Ishikawa (cell line): Measurements from ENCODE around the gene CNTNAP2.

ENCODE experiments used
- CEBPB ChIP-seq: IDR thresholded peaks from 2 replicates; pipeline ENCODE4 v1.6.1; 2012
- CREB1 ChIP-seq: IDR thresholded peaks from 2 replicates; pipeline ENCODE4 v1.6.1; 2012; ENCODE audit warnings: low read depth
- EGR1 ChIP-seq: IDR thresholded peaks from 2 replicates; pipeline ENCODE4 v1.6.1; 2012
- EP300 ChIP-seq: IDR thresholded peaks from 2 replicates; pipeline ENCODE4 v1.6.1; 2012; ENCODE audit warnings: borderline replicate concordance
- FOXM1 ChIP-seq: IDR thresholded peaks from 2 replicates; pipeline ENCODE4 v1.6.1; 2012; ENCODE audit warnings: low read depth, borderline replicate concordance
- MAX ChIP-seq: IDR thresholded peaks from 2 replicates; pipeline ENCODE4 v1.6.1; 2012
- NFIC ChIP-seq: IDR thresholded peaks from 2 replicates; pipeline ENCODE4 v1.6.1; 2012
- RAD21 ChIP-seq: IDR thresholded peaks from 2 replicates; pipeline ENCODE4 v1.6.1; 2012; ENCODE audit warnings: low read depth
- TAF1 ChIP-seq: IDR thresholded peaks from 2 replicates; pipeline ENCODE4 v1.6.1; 2012; ENCODE audit warnings: low read depth, mild to moderate bottlenecking
- TCF12 ChIP-seq: IDR thresholded peaks from 2 replicates; pipeline ENCODE4 v1.6.1; 2012; ENCODE audit warnings: low read depth
- TEAD4 ChIP-seq: IDR thresholded peaks from 2 replicates; pipeline ENCODE4 v1.6.1; 2012
- YY1 ChIP-seq: IDR thresholded peaks from 2 replicates; pipeline ENCODE4 v1.6.1; 2012; ENCODE audit warnings: low read depth
- ZBTB7A ChIP-seq: IDR thresholded peaks from 2 replicates; pipeline ENCODE4 v1.6.1; 2012; ENCODE audit warnings: low read depth
- TF ChIP-seq, protein P1 (sequence below): IDR thresholded peaks from 2 replicates; pipeline ENCODE4 v1.6.1; 2012
- TF ChIP-seq, protein P2 (sequence below): IDR thresholded peaks from 2 replicates; pipeline ENCODE4 v1.6.1; 2012; ENCODE audit warnings: low read depth, mild to moderate bottlenecking

Gene CNTNAP2

DNA sequence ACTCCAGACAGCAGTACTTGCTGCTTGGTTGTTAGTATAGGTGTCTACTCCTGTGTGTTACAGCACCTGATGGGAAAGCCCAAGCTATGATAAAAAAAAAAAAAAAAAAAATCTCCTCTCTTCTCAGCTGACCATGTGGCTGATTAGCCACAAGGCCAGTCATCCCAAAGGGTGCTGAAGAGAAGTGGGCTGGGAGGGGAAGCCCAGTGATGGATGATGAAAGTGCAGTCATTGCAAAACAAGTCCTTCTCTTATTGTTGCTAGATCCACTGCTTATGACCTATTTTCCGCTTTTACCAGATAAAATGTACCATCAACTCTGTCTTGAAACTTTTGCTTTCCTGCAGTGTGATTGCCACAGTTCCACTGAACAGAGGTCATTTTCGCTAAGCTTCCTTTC is 1381.5 kb downstream of the CNTNAP2 start:
- TF ChIP-seq ZBTB7A (no peak), CREB1 (no peak), CEBPB (no peak), EGR1 (no peak), MAX (no peak), TAF1 (no peak), EP300 (no peak), RAD21 (no peak), FOXM1 (no peak), NFIC (no peak), YY1 (no peak), TCF12 (no peak), TEAD4 (no peak)
- TF ChIP-seq, protein P1, sequence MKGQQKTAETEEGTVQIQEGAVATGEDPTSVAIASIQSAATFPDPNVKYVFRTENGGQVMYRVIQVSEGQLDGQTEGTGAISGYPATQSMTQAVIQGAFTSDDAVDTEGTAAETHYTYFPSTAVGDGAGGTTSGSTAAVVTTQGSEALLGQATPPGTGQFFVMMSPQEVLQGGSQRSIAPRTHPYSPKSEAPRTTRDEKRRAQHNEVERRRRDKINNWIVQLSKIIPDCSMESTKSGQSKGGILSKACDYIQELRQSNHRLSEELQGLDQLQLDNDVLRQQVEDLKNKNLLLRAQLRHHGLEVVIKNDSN, result no peak
- TF ChIP-seq, protein P2, sequence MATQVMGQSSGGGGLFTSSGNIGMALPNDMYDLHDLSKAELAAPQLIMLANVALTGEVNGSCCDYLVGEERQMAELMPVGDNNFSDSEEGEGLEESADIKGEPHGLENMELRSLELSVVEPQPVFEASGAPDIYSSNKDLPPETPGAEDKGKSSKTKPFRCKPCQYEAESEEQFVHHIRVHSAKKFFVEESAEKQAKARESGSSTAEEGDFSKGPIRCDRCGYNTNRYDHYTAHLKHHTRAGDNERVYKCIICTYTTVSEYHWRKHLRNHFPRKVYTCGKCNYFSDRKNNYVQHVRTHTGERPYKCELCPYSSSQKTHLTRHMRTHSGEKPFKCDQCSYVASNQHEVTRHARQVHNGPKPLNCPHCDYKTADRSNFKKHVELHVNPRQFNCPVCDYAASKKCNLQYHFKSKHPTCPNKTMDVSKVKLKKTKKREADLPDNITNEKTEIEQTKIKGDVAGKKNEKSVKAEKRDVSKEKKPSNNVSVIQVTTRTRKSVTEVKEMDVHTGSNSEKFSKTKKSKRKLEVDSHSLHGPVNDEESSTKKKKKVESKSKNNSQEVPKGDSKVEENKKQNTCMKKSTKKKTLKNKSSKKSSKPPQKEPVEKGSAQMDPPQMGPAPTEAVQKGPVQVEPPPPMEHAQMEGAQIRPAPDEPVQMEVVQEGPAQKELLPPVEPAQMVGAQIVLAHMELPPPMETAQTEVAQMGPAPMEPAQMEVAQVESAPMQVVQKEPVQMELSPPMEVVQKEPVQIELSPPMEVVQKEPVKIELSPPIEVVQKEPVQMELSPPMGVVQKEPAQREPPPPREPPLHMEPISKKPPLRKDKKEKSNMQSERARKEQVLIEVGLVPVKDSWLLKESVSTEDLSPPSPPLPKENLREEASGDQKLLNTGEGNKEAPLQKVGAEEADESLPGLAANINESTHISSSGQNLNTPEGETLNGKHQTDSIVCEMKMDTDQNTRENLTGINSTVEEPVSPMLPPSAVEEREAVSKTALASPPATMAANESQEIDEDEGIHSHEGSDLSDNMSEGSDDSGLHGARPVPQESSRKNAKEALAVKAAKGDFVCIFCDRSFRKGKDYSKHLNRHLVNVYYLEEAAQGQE, result no peak

DNA sequence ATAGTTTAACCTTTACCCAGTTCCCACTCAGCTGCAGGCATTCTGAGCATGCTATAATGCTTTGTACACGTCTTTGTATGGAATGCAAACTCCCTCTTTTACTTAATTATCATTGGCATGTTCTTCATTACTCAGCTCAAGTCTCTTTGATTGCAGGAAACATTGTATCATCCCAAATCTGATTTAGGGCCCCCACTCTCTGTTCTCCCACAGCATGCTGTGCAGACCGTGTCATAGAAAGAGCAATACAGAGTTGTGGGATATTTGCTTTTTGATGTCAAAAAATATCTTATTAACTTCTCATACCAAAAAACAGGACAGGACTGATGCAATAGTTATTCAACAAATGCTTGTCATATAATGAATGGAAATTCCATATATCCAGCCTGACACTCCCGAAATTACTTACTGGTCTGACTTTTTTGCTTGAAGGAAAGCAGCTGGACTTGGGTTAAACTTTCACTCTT is 1392.5 kb downstream of the CNTNAP2 start:
- no peak for TF ChIP-seq YY1
- no peak for TF ChIP-seq RAD21
- TF ChIP-seq TEAD4, result no peak

DNA sequence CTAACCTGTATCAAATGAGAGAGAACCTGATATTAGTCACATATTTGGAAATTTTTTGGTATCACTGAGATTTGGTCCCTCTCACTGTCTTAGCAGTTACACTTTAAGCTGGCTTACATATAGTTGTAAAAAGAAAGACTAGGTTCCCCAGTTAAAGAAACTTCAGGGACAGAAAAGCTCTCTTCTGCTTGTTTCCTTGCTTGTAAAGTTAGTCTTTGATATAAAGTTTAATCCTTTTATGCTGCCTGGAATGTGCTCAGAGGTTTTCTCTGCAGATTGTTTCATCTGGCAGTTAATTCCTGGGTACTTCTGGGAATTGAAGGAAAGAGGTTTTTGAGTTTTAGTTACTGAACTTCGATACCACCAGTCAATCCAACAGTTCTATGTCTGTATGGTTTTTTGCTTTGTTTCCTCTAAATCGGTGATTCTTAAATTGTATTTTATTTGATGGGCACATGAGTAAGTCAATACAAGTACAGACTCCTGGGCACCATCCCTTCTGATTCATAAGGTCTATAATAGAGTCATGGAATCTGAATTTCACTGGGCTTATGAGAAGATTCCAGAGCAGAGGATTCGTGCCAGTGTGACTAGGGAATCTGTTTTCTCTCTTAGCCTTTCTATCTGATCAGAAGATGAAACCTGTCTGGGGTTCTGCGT is 1393.1 kb downstream of the CNTNAP2 start:
- no peak for TF ChIP-seq EP300
- no peak for TF ChIP-seq TCF12
- no peak for TF ChIP-seq MAX
- TF ChIP-seq ZBTB7A, result no peak
- TF ChIP-seq YY1, result no peak
- TF ChIP-seq, protein P2, result no peak
- no peak for TF ChIP-seq EGR1
- TF ChIP-seq NFIC, result no peak
- TF ChIP-seq CEBPB, result no peak
- TF ChIP-seq RAD21, result no peak
- TF ChIP-seq, protein P1, result no peak
- TF ChIP-seq TEAD4, result no peak
- no peak for TF ChIP-seq CREB1
- TF ChIP-seq TAF1, result no peak
- TF ChIP-seq FOXM1, result no peak

- TF ChIP-seq TAF1 (no peak), TCF12 (no peak), NFIC (no peak), ZBTB7A (no peak), RAD21 (no peak), CREB1 (no peak), CEBPB (no peak), EGR1 (no peak), MAX (no peak), EP300 (no peak), YY1 (no peak), TEAD4 (no peak), FOXM1 (no peak)
- TF ChIP-seq, protein P1, result no peak
- TF ChIP-seq, protein P2, result no peak
Observed at GRCh38 chr7:147510201-147510542, 1393.6 kb downstream of the CNTNAP2 start.
